Naive B cell (primary cell): Measurements from ENCODE around the gene GLP1R. TPM values are rescaled to one million over a fixed set of nuclear protein-coding genes. Genes with fewer than 3 reads are reported as not detected.

Experiments
- ATAC-seq, 2 donors: fragments of 150-1000 bp; cut with Tn5 transposase; 2 replicates each; pipeline ENCODE4 v1.10.0; 2021; ENCODE audit warnings: low read depth in 2 of 2, mild to moderate bottlenecking in 2 of 2, moderate library complexity in 2 of 2
- DNase-seq: peaks from one replicate; pipeline ENCODE4 v3.0.0; 2022
- H3K27ac Mint-ChIP-seq, 6 donors: one replicate each; pipeline ENCODE4 v1.8.0; 2020 to 2022; ENCODE audit warnings: mild to moderate bottlenecking in 6 of 6, mixed read lengths in 6 of 6, moderate library complexity in 5 of 6, inconsistent platforms in 2 of 6
- H3K27me3 Mint-ChIP-seq, 3 donors: one replicate each; pipeline ENCODE4 v1.8.0; 2021 to 2022; ENCODE audit warnings: mixed read lengths in 3 of 3, mild to moderate bottlenecking in 1 of 3
- H3K36me3 Mint-ChIP-seq, 2 donors: one replicate each; pipeline ENCODE4 v1.8.0; 2020 to 2022; ENCODE audit warnings: mixed read lengths in 2 of 2, inconsistent platforms in 1 of 2, mild to moderate bottlenecking in 1 of 2
- H3K4me1 Mint-ChIP-seq, 3 donors: one replicate each; pipeline ENCODE4 v1.8.0; 2020 to 2022; ENCODE audit warnings: mixed read lengths in 3 of 3, inconsistent platforms in 1 of 3, mild to moderate bottlenecking in 1 of 3, moderate library complexity in 1 of 3
- H3K4me3 Mint-ChIP-seq, 8 donors: one replicate each; pipeline ENCODE4 v1.8.0; 2020 to 2022; ENCODE audit warnings: mild to moderate bottlenecking in 8 of 8, mixed read lengths in 8 of 8, moderate library complexity in 8 of 8, inconsistent platforms in 2 of 8
- H3K9me3 Mint-ChIP-seq, 7 donors: one replicate each; pipeline ENCODE4 v1.8.0; 2020 to 2022; ENCODE audit warnings: mixed read lengths in 7 of 7, mild to moderate bottlenecking in 5 of 7, inconsistent platforms in 2 of 7, moderate library complexity in 1 of 7
- polyA plus RNA-seq, 6 donors: library from polyadenylated mRNA; unstranded; fragments of 300-500 nt; fragmentation: Illumina TruSeq; gene quantifications; one replicate each; pipeline ENCODE4 v1.2.3, GENCODE V29; 2021; ENCODE audit warnings: low read depth in 6 of 6

The GLP1R gene
- polyA plus RNA-seq, 6 donors from 2014 or later: not detected

DNA sequence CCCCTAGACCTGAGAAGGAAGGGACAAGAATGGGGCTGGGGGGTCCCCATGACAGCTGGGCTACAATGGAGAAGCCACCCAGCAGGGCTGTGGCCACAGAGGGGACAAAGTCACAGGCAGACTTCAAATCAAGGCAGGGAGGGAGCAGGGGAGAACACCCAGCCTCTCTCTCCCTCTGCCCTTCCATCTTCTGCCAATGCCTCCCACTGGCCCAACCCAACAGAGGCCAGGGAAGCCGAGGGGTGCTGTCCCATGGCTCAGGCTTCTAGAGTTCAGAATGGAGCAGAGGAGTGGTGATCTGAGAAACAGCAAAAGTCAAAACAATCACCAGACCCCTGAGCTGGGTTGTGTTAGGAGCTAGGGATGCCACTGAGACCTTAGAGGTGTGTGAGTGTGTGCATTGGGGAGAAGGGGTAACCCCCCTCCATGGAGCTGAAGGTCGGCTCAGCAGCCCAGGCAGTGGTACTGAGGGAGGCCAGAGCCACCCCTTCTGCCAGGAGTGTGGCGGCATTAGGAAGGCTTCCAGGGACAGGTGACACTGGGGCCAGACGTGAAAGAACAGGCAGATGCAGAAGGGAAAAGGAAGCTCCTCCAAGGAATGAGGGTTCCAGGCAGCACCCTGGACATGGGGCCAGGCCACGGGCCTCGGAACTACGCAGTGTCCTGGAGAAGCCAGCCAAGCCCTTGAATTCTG lies 12.0 kb downstream of the GLP1R start:
- Mint-ChIP-seq H3K27ac (no peak overlapping the region), H3K27me3 (peaks cover 23 to 58% (median 40%) of the 10 kb centered on the region in 3 donors)

DNA sequence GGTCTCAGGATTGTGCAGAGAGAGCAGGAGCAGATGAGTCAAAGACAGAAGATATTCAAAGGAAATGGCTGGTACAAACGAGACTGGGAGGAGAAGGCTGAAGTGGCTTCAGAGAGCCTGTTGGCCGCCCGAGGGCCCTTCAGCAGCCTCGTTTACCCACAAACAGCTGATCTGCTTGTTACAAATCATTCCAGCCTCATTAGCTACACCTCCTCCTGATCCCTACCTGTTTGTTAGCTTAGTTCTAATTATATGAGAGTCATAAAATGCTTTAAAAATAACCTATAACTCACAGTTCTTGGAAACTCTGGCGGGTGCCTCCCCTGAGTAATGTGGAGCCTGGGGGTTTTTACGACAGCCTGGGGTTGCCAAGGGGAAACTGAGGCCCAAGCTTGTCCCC lies 12.6 kb downstream of the GLP1R start:
- H3K36me3 Mint-ChIP-seq: no peaks in the 10 kb centered on the region

More for the DNA sequence above, 12.0 kb downstream of the GLP1R start:
- Mint-ChIP-seq H3K4me3 (peak overlapping the region in 1 of 8 donors; percentile 10), H3K9me3 (peaks cover 0 to 2% (median 0%) of the 10 kb centered on the region in 7 donors), H3K4me1 (no peaks in the 10 kb centered on the region), H3K36me3 (no peaks in the 10 kb centered on the region)
- ATAC-seq: no peak
- DNase-seq: no peak

DNA sequence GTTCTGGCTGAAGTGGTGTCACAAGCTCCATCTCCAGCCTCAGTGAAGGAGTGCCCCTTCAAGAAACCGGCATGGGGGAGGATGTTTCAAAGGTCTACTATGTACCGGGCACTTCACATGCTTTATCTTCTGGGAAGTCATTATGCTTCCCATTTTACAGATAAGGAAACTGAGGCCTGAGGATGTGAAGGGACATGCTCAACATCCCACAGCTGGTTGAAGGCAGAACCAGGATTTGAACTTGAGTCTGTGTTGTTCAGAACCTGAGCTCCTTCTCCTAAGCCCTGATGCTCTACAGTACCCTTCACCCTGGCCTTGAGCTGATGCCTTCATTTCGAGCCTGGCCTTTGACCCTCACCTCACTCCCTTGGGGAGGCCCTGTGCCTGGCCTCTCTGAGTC lies 13.0 kb downstream of the GLP1R start:
- H3K27ac Mint-ChIP-seq: no peak overlapping the region
- no peak for ATAC-seq
- peaks cover 0 to 2% (median 0%) of the 10 kb centered on the region in 7 donors for H3K9me3 Mint-ChIP-seq
- H3K4me1 Mint-ChIP-seq: no peaks in the 10 kb centered on the region
- no peak overlapping the region for H3K4me3 Mint-ChIP-seq
- no peak for DNase-seq
- peaks cover 28 to 67% (median 48%) of the 10 kb centered on the region in 3 donors for H3K27me3 Mint-ChIP-seq
- H3K36me3 Mint-ChIP-seq: no peaks in the 10 kb centered on the region

More for the DNA sequence above, 12.6 kb downstream of the GLP1R start:
- ATAC-seq (no peak), DNase-seq (no peak)
- H3K4me1 Mint-ChIP-seq: no peaks in the 10 kb centered on the region
- H3K9me3 Mint-ChIP-seq: peaks cover 0 to 2% (median 0%) of the 10 kb centered on the region in 7 donors
- H3K27ac Mint-ChIP-seq: no peak overlapping the region
- peaks cover 25 to 64% (median 44%) of the 10 kb centered on the region in 3 donors for H3K27me3 Mint-ChIP-seq
- no peak overlapping the region for H3K4me3 Mint-ChIP-seq

DNA sequence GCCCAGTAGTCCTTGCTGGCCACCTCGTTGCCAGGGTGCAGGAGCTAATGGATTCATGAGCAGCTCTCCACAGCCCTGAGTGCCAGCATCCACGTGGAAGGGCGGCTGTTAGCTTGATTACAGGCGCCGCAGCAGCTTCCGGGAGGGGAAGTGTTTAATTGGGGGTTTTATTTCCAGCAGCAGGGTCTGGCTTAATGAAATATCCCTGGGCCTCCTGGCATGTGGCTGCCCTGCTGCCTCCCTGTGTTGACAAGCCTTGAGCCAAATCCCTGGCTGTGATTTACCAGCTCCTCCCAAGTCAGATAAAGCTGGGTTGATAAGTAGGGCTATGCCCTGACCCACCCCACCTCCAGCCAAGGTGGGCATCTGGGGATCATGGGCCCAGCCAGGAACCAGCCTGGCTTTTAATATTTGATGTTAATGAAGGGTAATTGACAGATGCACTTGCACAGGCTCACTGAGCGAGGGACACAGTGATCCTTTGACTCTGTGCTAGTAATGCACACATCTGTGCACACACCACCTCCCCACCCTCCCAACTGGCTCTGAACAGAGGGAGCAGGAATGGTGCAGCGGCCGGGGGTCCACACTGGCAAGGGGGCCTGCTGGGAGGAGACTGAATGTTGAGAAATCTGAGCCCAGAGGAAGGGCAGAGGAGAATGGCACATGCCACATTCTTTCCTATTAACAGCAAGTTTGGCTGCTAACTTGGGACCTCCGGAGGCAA lies 13.6 kb downstream of the GLP1R start:
- no peak for DNase-seq
- H3K4me1 Mint-ChIP-seq: no peaks in the 10 kb centered on the region
- H3K27ac Mint-ChIP-seq: peak overlapping the region in 1 of 6 donors; percentile 39
- no peak for ATAC-seq
- H3K9me3 Mint-ChIP-seq: peaks cover 0 to 2% (median 0%) of the 10 kb centered on the region in 7 donors
- peaks cover 28 to 68% (median 51%) of the 10 kb centered on the region in 3 donors for H3K27me3 Mint-ChIP-seq
- no peaks in the 10 kb centered on the region for H3K36me3 Mint-ChIP-seq
- no peak overlapping the region for H3K4me3 Mint-ChIP-seq

DNA sequence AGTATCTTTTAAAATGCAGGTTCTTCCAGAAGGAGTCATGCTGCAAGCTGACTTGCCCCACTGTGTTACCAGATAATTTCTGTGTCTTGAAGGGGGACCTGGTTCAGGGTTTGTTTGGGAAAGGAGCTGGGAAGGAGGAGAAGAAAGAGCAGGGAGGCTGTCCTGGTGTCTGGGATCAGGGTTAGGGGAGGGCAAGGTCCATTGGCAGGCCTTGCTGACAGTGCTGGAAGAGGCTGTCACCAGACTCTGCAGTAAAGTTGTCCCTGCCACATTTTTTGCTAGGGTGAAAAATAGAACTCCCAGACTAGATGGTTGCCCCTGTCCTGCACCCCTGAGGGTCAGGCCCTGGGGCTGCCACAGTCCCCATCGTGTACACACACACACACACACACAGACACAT lies 14.9 kb downstream of the GLP1R start:
- Mint-ChIP-seq H3K27me3 (peaks cover 21 to 72% (median 45%) of the 10 kb centered on the region in 3 donors), H3K27ac (peak overlapping the region in 2 of 6 donors; percentile 35 to 54)
- no peak for DNase-seq

DNA sequence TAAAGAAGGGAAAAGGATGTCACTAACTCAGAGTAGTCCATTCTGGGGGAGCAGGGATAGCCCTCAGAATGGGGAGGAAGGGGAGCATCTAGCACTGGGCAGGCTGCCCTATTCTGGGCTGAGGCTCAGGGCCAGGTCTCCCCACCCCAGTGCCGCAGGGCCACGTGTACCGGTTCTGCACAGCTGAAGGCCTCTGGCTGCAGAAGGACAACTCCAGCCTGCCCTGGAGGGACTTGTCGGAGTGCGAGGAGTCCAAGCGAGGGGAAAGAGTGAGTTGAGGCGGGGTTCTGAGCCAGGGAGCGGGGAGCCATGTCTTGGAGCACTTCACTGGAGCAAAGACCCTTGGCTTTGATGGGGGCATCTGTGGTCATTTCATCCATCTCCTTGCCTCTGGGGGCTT lies 17.0 kb downstream of the GLP1R start:
- no peaks in the 10 kb centered on the region for H3K36me3 Mint-ChIP-seq
- no peak for ATAC-seq
- H3K4me3 Mint-ChIP-seq: no peak overlapping the region
- peaks cover 21 to 60% (median 43%) of the 10 kb centered on the region in 3 donors for H3K27me3 Mint-ChIP-seq
- peaks cover 0 to 2% (median 0%) of the 10 kb centered on the region in 7 donors for H3K9me3 Mint-ChIP-seq
- H3K4me1 Mint-ChIP-seq: no peaks in the 10 kb centered on the region
- no peak for DNase-seq
- H3K27ac Mint-ChIP-seq: no peak overlapping the region

More for the DNA sequence above, 14.9 kb downstream of the GLP1R start:
- no peak for ATAC-seq
- Mint-ChIP-seq H3K9me3 (no peaks in the 10 kb centered on the region), H3K4me1 (no peaks in the 10 kb centered on the region), H3K36me3 (no peaks in the 10 kb centered on the region), H3K4me3 (no peak overlapping the region)

DNA sequence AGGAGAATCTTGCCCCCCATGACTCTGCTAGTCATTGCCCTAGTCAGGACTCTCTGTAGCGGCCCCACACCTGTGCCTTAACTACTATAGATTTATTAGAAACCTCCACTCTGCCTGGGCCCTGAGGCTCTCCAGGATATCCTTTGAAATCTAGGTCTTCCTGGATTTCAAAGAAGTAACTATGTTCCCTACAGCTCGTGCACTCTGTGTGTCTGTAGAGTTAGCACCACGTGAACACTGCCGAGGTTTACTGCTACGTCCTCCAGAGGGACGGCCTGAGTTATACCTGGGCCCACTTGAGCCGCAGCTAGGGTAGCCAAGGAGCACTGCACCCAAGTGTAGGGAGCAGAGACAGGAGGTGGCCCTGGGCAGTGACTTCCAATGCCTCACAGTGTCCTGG lies 19.8 kb downstream of the GLP1R start:
- Mint-ChIP-seq H3K9me3 (peaks cover 0 to 2% (median 0%) of the 10 kb centered on the region in 7 donors), H3K36me3 (no peaks in the 10 kb centered on the region), H3K27ac (no peak overlapping the region), H3K4me1 (no peaks in the 10 kb centered on the region), H3K27me3 (peaks cover 21 to 44% (median 44%) of the 10 kb centered on the region in 3 donors), H3K4me3 (peak overlapping the region in 1 of 8 donors; percentile 22)
- ATAC-seq (no peak), DNase-seq (no peak)

DNA sequence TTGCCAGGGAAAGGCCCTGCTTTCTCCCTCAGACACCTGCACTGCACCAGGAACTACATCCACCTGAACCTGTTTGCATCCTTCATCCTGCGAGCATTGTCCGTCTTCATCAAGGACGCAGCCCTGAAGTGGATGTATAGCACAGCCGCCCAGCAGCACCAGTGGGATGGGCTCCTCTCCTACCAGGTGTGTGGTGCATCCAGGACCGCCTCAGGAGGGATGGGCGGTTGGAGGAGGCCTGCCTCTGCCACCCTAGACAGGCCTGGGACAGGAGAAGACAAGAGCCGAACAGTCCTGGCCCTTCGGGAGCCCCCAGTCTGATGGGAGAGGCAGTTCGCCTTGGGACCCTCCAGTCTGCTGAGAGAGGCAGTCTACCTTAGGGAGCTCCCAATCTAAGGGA lies 24.2 kb downstream of the GLP1R start:
- DNase-seq (no peak), ATAC-seq (no peak)
- Mint-ChIP-seq H3K4me1 (no peaks in the 10 kb centered on the region), H3K27me3 (peaks cover 13 to 35% (median 31%) of the 10 kb centered on the region in 3 donors), H3K27ac (no peak overlapping the region), H3K36me3 (no peaks in the 10 kb centered on the region), H3K4me3 (no peak overlapping the region), H3K9me3 (peaks cover 0 to 2% (median 0%) of the 10 kb centered on the region in 7 donors)

DNA sequence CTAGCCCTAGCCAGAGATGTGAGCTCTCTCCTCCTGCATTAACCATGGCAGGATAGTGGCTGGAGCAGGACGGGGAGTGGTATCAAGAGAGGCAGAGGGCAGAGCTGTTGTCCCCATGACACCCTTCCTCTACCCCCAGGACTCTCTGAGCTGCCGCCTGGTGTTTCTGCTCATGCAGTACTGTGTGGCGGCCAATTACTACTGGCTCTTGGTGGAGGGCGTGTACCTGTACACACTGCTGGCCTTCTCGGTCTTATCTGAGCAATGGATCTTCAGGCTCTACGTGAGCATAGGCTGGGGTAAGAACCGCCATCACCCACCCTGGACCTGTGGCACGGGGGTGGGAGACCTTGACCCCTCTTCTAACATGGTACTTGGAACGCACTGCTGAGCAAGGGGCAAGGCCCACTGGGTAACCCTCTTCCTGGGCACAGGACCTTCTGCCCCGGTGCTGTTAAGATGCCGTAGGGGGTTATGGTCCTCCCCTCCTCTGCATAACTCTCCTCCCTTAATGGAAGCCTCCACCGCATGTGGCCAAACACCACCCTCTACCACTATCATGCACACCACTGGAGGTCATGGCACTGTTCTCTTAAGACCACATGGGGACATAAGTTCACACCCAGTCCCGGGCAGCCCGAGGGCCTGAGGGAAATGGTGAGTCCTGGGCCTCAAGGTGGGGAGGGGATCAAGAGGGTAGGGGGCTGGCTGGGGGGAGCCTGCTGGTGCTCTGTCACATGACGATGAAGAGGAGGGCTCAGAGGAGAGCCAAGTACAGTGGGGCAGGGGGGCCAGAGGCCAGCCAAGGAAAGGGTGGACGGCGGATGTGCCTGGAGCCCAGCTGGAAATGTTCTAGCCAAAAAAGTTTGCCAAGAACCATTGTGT lies 25.1 kb downstream of the GLP1R start:
- no peak for DNase-seq
- peaks cover 0 to 2% (median 0%) of the 10 kb centered on the region in 7 donors for H3K9me3 Mint-ChIP-seq
- no peaks in the 10 kb centered on the region for H3K4me1 Mint-ChIP-seq
- no peak overlapping the region for H3K27ac Mint-ChIP-seq
- no peak overlapping the region for H3K4me3 Mint-ChIP-seq
- no peak for ATAC-seq
- H3K27me3 Mint-ChIP-seq: peaks cover 12 to 33% (median 28%) of the 10 kb centered on the region in 3 donors
- H3K36me3 Mint-ChIP-seq: no peaks in the 10 kb centered on the region

DNA sequence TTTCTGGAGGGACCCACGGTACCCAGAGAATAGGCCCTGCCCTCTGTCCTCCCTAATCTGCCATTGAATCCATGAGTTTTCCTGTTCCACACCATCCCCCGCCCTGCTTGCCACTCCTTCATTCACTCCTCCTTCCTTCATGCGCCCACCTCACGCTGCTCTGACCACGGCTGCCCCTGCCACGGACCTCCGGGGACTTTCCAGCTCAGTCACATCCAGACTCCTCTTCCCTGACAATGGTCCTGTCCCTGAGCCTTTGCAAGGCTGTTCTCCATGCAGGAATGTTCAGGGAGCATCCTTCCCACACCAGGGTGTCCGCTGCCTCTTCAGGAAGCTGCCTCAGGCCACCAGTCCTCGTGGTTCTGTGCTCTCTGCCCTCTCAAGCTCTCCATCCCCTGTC lies 25.9 kb downstream of the GLP1R start:
- DNase-seq (no peak), ATAC-seq (no peak)
- Mint-ChIP-seq H3K4me3 (no peak overlapping the region), H3K9me3 (peaks cover 0 to 2% (median 0%) of the 10 kb centered on the region in 7 donors), H3K36me3 (no peaks in the 10 kb centered on the region), H3K27ac (no peak overlapping the region), H3K27me3 (peaks cover 6 to 34% (median 23%) of the 10 kb centered on the region in 3 donors), H3K4me1 (no peaks in the 10 kb centered on the region)

DNA sequence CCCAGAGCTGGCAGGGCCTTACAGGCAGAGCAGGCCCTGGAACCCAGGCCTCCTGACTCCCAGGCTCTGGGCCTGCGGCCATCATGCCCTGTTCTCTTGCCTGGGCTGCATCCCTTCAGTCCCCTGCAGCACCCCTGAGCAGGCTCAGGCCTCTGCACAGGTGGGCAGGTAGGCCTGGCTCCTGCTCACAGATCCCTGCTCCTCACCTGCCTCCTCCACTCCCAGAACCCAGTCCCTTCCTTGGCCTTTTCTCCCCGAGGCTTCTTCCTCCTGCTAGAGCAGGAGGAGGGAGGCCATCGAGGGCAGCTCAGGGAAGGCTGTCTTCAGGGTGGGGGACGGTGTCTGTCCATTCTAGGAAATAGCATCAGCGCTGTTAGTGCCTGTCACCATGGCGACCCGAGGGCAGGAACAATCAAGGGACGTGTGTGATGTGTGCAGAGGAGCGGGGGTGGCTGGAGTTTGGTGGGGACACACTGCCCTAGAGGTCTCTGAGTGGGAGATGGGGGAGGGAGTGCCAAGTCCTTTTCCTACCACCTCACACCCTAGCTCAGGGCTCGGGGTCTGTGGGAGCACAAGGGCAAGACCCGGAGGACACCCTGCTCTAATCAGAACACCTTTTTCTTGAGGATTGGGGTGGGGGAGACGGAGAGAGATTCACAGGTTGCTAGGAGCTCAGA lies 26.6 kb downstream of the GLP1R start:
- DNase-seq (no peak), ATAC-seq (no peak)
- Mint-ChIP-seq H3K9me3 (no peaks in the 10 kb centered on the region), H3K27ac (no peak overlapping the region), H3K4me1 (no peaks in the 10 kb centered on the region), H3K27me3 (peaks cover 4 to 34% (median 23%) of the 10 kb centered on the region in 3 donors), H3K4me3 (peak overlapping the region in 1 of 8 donors; percentile 22), H3K36me3 (no peaks in the 10 kb centered on the region)

DNA sequence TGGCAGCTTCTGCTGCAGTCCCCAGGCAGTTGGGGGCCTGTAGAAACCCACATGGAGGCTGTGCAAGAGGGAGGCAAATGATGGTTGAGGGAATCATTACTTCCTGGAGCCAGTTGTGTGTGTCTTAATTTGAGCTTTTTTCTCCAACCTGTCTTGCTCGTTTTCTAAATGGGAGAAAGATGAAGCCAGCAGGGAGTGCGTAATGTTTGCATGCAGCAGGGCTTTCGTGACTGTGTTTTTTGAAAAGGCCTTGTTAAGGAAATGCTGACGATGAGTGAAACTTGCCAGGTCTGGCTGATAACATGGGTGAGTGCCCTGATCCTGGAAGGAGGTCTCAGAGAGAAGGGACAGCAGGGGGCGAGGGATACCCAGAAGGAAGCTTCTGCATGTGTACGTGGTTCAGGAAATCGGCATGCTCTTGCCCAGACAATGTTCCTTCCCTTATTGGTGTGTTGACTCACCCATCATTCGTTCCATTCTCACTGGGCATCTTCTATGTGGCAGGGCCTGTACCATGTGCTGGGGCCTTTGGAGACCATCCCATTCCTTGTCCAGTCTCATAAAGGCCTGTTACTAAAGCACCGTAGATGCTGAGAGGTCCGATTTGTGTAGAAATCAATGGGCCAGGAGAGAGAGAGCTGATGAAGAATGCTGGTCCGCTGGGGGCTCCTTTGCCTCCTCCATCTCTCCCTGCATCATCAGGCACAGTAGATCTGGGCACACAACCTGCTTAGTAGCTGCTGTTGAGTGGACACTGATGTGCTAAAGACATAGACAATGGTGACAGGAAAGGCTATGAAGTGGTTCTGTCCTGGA lies 27.4 kb downstream of the GLP1R start:
- Mint-ChIP-seq H3K36me3 (no peaks in the 10 kb centered on the region), H3K27me3 (peaks cover 4 to 34% (median 23%) of the 10 kb centered on the region in 3 donors), H3K4me1 (no peaks in the 10 kb centered on the region), H3K9me3 (no peaks in the 10 kb centered on the region), H3K4me3 (no peak overlapping the region), H3K27ac (no peak overlapping the region)
- DNase-seq (no peak), ATAC-seq (no peak)
